ENCODE measurements around the gene SPIRE2.
"Not testable (repeated sequence)": the region's sequence is repeated elsewhere in the genome, so short reads cannot be mapped to it uniquely, and the experiment has no call there.

SPIRE2 gene

DNA sequence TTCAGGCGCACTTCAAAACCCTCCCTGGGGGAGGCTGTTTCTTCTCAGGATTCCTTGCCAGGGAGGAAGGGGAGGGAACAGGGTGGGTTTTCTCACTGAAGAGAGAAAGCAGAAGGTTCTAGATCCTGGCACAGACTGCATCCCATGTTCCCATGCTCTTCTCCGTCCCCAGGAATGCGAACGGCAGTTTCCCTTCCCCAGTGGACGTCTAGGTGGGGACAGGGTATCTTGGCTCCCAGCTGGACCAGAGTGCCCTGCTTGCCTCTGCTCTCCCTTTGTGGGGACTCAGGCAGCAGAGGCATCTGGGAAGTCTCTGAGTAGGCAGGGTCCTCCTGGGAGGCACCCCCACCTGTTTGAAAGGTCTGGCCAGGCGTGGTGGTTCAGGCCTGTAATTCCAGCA lies 42.2 kb downstream of the SPIRE2 start:
- TF ChIP-seq, protein P1, sequence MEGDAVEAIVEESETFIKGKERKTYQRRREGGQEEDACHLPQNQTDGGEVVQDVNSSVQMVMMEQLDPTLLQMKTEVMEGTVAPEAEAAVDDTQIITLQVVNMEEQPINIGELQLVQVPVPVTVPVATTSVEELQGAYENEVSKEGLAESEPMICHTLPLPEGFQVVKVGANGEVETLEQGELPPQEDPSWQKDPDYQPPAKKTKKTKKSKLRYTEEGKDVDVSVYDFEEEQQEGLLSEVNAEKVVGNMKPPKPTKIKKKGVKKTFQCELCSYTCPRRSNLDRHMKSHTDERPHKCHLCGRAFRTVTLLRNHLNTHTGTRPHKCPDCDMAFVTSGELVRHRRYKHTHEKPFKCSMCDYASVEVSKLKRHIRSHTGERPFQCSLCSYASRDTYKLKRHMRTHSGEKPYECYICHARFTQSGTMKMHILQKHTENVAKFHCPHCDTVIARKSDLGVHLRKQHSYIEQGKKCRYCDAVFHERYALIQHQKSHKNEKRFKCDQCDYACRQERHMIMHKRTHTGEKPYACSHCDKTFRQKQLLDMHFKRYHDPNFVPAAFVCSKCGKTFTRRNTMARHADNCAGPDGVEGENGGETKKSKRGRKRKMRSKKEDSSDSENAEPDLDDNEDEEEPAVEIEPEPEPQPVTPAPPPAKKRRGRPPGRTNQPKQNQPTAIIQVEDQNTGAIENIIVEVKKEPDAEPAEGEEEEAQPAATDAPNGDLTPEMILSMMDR (IDR thresholded peaks at IDR 0.05; ENCODE audit: borderline replicate concordance, control extremely low read depth, extremely low read depth, insufficient read depth, missing control alignments) = no peak
- DNase-seq (ENCODE audit: low spot score) = no peak
- in situ Hi-C loops (cut with MboI; ENCODE audit: low sequenced_read_pairs, unreplicated experiment) = no loop called here

DNA sequence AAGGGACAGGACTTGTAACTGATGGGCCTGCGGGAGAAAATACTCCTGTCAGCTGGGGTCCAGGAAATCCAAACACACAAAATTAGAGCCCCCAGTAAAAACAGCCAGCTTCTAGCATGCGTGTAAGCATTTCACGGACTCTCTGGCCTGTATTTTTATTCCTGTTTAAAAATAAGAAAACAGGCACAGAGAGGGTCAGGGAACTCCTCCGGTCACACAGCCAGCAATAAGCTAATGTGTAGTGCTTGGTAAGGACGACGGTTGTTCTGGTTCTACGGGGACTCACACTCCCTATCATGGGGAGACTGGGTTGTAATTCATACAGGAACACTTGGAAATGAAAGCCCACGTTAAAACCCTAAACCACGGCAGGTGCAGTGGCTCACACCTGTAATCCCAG lies 43.6 kb downstream of the SPIRE2 start:
- TF ChIP-seq, protein P1 (IDR thresholded peaks at IDR 0.05; ENCODE audit: borderline replicate concordance, control extremely low read depth, extremely low read depth, insufficient read depth, missing control alignments) = no peak
- DNase-seq (ENCODE audit: low spot score) = no peak
- in situ Hi-C loops (cut with MboI; ENCODE audit: low sequenced_read_pairs, unreplicated experiment) = no loop called here

DNA sequence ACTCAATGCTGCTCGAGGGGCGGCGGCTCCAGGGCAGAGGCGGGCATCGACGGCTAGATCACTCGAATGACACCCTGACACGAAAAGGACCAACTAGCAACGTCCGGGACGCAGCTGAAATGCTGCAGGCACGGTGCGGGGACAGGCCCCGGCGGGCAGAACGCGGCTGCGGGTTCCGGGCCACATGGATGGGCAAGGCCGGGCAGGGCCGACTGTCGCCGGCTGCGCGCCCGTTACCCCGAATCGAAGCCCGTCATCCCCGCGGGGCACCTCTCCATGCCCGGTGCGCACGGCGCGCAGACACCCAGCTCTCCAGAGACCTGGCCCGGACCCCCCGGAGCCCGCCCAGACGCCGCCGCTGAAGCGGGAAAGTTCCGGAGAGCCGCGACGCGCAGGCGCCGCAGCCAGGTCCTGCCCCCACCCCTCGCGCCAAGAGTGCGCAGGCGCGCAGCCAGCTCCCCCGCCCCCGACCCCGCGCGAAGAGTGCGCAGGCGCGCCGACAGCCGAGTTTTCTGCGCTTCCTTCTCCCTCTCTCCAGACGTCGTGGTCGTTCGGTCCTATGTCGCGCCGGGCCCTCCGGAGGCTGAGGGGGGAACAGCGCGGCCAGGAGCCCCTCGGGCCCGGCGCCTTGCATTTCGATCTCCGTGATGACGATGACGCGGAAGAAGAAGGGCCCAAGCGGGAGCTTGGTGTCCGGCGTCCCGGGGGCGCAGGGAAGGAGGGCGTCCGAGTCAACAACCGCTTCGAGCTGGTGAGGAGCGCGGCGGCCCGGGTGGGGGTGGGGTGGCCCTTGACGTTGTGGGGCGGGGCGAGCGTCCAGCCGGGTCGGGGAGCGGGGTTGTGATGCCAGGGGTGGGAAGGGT lies 45.1 kb downstream of the SPIRE2 start, which contains the start of gene TCF25:
Gene TCF25 (plus strand): TSS at position 484 of the 863 bp plus-strand sequence. CDS start 76 bp downstream, at position 560.
- in situ Hi-C loops (cut with MboI; ENCODE audit: low sequenced_read_pairs, unreplicated experiment) = no loop called here
- TF ChIP-seq, protein P1 (IDR thresholded peaks at IDR 0.05; ENCODE audit: borderline replicate concordance, control extremely low read depth, extremely low read depth, insufficient read depth, missing control alignments) = no peak
- peak; percentile 95 for DNase-seq (ENCODE audit: low spot score)

DNA sequence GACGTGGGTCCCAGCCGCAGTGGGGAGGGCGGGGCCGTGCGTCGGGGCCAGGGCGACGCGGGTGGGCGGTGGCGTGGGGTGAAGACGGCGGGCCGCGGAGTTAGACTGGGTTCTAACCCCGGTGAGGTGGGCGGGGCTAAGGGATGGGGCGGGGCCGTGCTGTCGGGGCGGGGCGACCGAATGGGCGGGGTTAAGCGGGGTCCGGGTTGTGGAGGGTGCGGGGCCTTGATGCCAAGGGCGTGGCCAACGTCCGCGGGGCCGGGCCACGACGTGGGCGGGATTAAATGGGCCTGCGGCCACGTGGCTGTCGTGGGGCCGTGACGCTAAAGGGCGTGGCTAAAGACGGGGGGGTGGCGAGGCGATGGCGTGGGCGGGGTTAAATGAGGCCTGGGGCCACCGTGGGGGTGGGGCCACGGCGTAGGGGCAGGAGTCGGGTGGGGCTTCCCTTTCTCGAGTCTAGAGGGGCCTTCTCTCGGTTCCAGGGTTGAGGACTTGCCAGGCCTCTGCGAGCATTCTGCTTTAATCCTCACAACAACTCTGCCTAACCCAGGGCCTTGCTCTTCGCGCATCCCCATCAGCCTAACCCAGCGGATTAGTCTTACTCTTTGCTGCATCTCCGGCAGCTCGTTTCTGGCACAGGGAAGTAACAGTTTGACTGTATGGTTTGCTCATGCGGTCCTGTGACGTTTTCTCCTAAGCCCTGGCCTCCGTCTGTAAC lies 45.9 kb downstream of the SPIRE2 start:
- TF ChIP-seq, protein P1 (IDR thresholded peaks at IDR 0.05; ENCODE audit: borderline replicate concordance, control extremely low read depth, extremely low read depth, insufficient read depth, missing control alignments) = no peak
- peak; percentile 99 for DNase-seq (ENCODE audit: low spot score)
- in situ Hi-C loops (cut with MboI; ENCODE audit: low sequenced_read_pairs, unreplicated experiment) = no loop called here

DNA sequence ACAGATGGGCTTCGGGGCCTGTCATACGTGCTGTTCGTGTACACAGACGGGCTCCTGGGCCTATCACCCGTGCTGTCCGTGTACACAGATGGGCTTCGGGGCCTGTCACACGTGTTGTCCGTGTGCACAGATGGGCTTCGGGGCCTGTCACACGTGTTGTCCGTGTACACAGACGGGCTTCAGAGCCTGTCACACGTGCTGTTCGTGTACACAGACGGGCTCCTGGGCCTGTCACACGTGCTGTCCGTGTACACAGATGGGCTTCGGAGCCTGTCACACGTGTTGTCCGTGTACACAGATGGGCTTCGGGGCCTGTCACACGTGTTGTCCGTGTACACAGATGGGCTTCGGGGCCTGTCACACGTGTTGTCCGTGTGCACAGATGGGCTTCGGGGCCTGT lies 50.8 kb downstream of the SPIRE2 start:
- DNase-seq (ENCODE audit: low spot score); in situ Hi-C loops (cut with MboI; ENCODE audit: low sequenced_read_pairs, unreplicated experiment): not testable (repeated sequence)

DNA sequence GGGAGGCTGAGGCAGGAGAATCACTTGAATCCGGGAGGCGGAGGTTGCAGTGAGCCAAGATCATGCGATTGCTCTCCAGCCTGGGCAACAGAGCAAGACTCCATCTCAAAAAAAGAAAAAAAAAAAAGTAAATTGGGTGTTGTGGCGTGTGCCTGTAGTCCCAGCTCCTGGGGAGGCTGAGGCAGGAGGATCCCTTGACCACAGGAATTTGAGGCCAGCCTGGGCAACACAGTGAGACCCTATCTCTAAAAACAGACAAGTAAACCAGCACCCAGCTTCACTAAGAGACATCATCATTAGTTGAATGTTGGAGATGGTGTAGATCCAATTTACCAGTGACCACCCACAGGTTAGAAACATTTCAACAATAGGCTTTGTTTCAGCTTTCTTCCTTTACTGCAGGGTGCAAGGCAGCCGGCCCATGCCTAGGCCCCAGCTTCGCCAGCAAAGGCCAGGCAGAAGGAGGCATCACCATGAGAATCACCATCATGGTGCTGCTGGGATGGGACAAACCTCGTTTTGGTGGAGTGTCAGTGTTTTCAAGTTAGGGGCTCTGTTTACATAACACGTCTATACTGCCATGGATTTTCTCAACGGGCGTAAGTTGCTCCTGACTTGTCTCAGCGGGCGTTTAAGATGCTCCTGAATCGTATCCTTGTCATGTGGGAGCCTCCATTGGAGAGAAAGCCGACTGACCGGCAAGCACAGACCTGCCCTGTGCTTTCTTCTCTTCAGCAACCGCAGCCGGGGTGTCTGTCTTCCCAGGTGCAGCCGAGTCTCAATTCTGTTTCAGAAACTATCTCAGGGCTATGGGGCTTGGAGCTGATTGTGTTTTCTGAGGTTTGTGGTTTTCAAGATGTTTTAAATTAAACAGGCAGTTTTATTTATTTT lies 52.4 kb downstream of the SPIRE2 start:
- TF ChIP-seq, protein P1 (IDR thresholded peaks at IDR 0.05; ENCODE audit: borderline replicate concordance, control extremely low read depth, extremely low read depth, insufficient read depth, missing control alignments) = no peak
- in situ Hi-C loops (cut with MboI; ENCODE audit: low sequenced_read_pairs, unreplicated experiment) = no loop called here
- DNase-seq (ENCODE audit: low spot score) = no peak

All from GM13976 (cell line).